ENCODE results near the gene TACR2.

TACR2 gene

GRCh38 chr10:69428165-69428564 lies 11.4 kb upstream of the TACR2 start:
- H3F3A ChIP-seq (ENCODE audit: insufficient read depth): no peaks in the 10 kb centered on the region
- H3K9me3 ChIP-seq (ENCODE audit: insufficient read depth, low read length): no peaks in the 10 kb centered on the region
- no peak overlapping the region for H3K9ac ChIP-seq (ENCODE audit: low read length)
- H3K4me2 ChIP-seq (ENCODE audit: low read depth, low read length, poor library complexity, severe bottlenecking): no peak overlapping the region
- no peak overlapping the region for H3K27ac ChIP-seq (ENCODE audit: low read depth, low read length)
- H3K79me2 ChIP-seq (ENCODE audit: insufficient read depth, low read length): no peaks in the 10 kb centered on the region
- H3K4me3 ChIP-seq (ENCODE audit: insufficient read depth, low read length, poor library complexity, severe bottlenecking): no peak overlapping the region
- H4K20me1 ChIP-seq (ENCODE audit: low read depth, low read length): no peaks in the 10 kb centered on the region
- H3K27me3 ChIP-seq (ENCODE audit: low read length): no peaks in the 10 kb centered on the region
- H3K36me3 ChIP-seq (ENCODE audit: low read length): no peaks in the 10 kb centered on the region
- H3K9me2 ChIP-seq (replicated peaks; ENCODE audit: insufficient read depth, low read length): no peaks in the 10 kb centered on the region
- H2AFZ ChIP-seq (ENCODE audit: low read depth, low read length, severe bottlenecking): no peak overlapping the region
- TF ChIP-seq CTCF (IDR thresholded peaks at IDR 0.05; ENCODE audit: insufficient read depth, low read length, poor library complexity, severe bottlenecking) (no peak), EZH2phosphoT487 (conservative IDR thresholded peaks at IDR 0.05; ENCODE audit: low read length) (no peak)

- no peaks in the 10 kb centered on the region for H4K20me1 ChIP-seq (ENCODE audit: low read depth, low read length)
- TF ChIP-seq CTCF (IDR thresholded peaks at IDR 0.05; ENCODE audit: insufficient read depth, low read length, poor library complexity, severe bottlenecking): no peak
- TF ChIP-seq EZH2phosphoT487 (conservative IDR thresholded peaks at IDR 0.05; ENCODE audit: low read length): no peak
- no peak overlapping the region for H3K4me2 ChIP-seq (ENCODE audit: low read depth, low read length, poor library complexity, severe bottlenecking)
- no peak overlapping the region for H3K9ac ChIP-seq (ENCODE audit: low read length)
- H3F3A ChIP-seq (ENCODE audit: insufficient read depth): no peaks in the 10 kb centered on the region
- no peaks in the 10 kb centered on the region for H3K9me2 ChIP-seq (replicated peaks; ENCODE audit: insufficient read depth, low read length)
- no peak overlapping the region for H3K27ac ChIP-seq (ENCODE audit: low read depth, low read length)
- no peaks in the 10 kb centered on the region for H3K9me3 ChIP-seq (ENCODE audit: insufficient read depth, low read length)
- no peak overlapping the region for H3K4me3 ChIP-seq (ENCODE audit: insufficient read depth, low read length, poor library complexity, severe bottlenecking)
- H3K27me3 ChIP-seq (ENCODE audit: low read length): no peaks in the 10 kb centered on the region
- H3K79me2 ChIP-seq (ENCODE audit: insufficient read depth, low read length): no peaks in the 10 kb centered on the region
- no peak overlapping the region for H2AFZ ChIP-seq (ENCODE audit: low read depth, low read length, severe bottlenecking)
- no peaks in the 10 kb centered on the region for H3K36me3 ChIP-seq (ENCODE audit: low read length)
Observed at GRCh38 chr10:69426376-69426727, 9.6 kb upstream of the TACR2 start.

- no peaks in the 10 kb centered on the region for H3K36me3 ChIP-seq (ENCODE audit: low read length)
- H3K27ac ChIP-seq (ENCODE audit: low read depth, low read length): no peak overlapping the region
- H3K9me3 ChIP-seq (ENCODE audit: insufficient read depth, low read length): no peaks in the 10 kb centered on the region
- no peak overlapping the region for H2AFZ ChIP-seq (ENCODE audit: low read depth, low read length, severe bottlenecking)
- no peaks in the 10 kb centered on the region for H3K79me2 ChIP-seq (ENCODE audit: insufficient read depth, low read length)
- no peaks in the 10 kb centered on the region for H3K9me2 ChIP-seq (replicated peaks; ENCODE audit: insufficient read depth, low read length)
- no peak overlapping the region for H3K4me3 ChIP-seq (ENCODE audit: insufficient read depth, low read length, poor library complexity, severe bottlenecking)
- H4K20me1 ChIP-seq (ENCODE audit: low read depth, low read length): no peaks in the 10 kb centered on the region
- no peak overlapping the region for H3K4me2 ChIP-seq (ENCODE audit: low read depth, low read length, poor library complexity, severe bottlenecking)
- no peaks in the 10 kb centered on the region for H3K27me3 ChIP-seq (ENCODE audit: low read length)
- no peak for TF ChIP-seq EZH2phosphoT487 (conservative IDR thresholded peaks at IDR 0.05; ENCODE audit: low read length)
- TF ChIP-seq CTCF (IDR thresholded peaks at IDR 0.05; ENCODE audit: insufficient read depth, low read length, poor library complexity, severe bottlenecking): no peak
- no peaks in the 10 kb centered on the region for H3F3A ChIP-seq (ENCODE audit: insufficient read depth)
- H3K9ac ChIP-seq (ENCODE audit: low read length): no peak overlapping the region
Observed at GRCh38 chr10:69425511-69426298, 9.0 kb upstream of the TACR2 start.

Data from SU-DHL-6 (cell line).